Stimulated activated naive CD8-positive, alpha-beta T cell treated with anti-CD3 and anti-CD28 coated beads, Interleukin-15, amount 100 ng/mL, for 72 hours (primary cell): ENCODE measurements around the gene DZIP1.

Source experiments
- ATAC-seq: fragments of 150-1000 bp; cut with Tn5 transposase; 2 replicates; pipeline ENCODE4 v1.10.0; 2021; ENCODE audit warnings: mild to moderate bottlenecking, moderate library complexity
- DNase-seq, 2 donors: peaks; one replicate each; pipeline ENCODE4 v3.0.0; 2021 to 2022
- H3K27ac Mint-ChIP-seq, 2 donors: one replicate each; pipeline ENCODE4 v1.8.0; 2022; ENCODE audit warnings: mild to moderate bottlenecking in 2 of 2, mixed read lengths in 2 of 2, moderate library complexity in 2 of 2
- H3K27me3 Mint-ChIP-seq: one replicate; pipeline ENCODE4 v1.8.0; 2022; ENCODE audit warnings: mixed read lengths
- H3K4me1 Mint-ChIP-seq: one replicate; pipeline ENCODE4 v1.8.0; 2022; ENCODE audit warnings: mild to moderate bottlenecking, mixed read lengths
- H3K4me3 Mint-ChIP-seq, 2 donors: one replicate each; pipeline ENCODE4 v1.8.0; 2022; ENCODE audit warnings: mild to moderate bottlenecking in 2 of 2, mixed read lengths in 2 of 2, moderate library complexity in 1 of 2
- H3K9me3 Mint-ChIP-seq, 2 donors: one replicate each; pipeline ENCODE4 v1.8.0; 2022; ENCODE audit warnings: mixed read lengths in 2 of 2

DZIP1 gene

DNA sequence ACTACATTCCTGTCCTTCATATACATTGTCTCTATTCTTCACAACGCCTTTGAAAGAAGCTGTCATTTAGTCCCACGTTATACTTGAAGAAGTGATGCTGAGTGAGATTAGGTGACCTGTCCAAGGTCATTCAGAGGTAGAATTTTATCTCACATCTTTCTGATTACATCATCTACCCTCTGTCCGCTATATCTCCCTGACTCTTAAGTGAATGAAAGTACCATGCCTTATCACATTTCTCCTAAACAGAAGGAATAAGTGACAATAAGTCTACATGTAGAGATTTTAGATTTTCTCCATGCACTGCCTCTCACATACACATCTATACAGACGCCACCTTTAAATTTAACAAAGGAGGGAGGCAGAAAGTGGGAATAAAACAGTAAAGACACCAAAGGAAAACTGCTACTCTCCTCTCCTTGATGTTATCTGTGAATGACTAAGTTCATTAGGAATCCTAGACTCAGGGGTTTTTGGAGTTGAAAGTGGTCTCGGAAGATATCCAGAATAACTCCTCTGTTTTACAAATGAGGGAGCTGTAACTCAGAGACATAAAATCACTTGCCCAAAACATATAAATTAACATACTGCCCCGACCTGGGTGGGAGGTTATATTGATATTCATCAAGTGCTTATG, 96.9 kb downstream of the DZIP1 start:
- Mint-ChIP-seq H3K4me1 (peaks cover under 1% of the 10 kb centered on the region), H3K4me3 (no peak overlapping the region), H3K9me3 (no peaks in the 10 kb centered on the region), H3K27ac (no peak overlapping the region), H3K27me3 (peaks cover 47% of the 10 kb centered on the region)
- ATAC-seq (no peak), DNase-seq (no peak)

DNA sequence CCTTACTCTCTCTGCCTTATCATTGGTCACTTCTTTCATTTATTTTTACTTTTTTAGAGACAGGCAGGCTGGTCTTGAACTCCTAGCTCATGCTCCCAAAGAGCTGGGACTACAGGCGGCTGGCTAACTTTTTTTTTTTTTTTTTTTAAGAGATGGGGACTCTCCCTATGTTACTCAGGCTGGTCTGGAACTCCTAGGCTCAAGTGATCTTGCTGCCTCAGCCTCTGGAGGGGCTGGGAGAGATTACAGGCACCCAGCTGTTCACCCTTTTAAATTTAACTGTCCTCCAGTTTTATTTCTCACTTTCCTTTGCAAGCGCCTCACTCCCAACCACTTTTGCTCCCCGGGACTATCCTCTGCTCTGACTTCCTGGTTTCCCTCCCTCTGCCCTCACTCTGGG, 97.6 kb downstream of the DZIP1 start:
- Mint-ChIP-seq H3K4me1 (no peaks in the 10 kb centered on the region), H3K4me3 (no peak overlapping the region), H3K27ac (no peak overlapping the region), H3K27me3 (peaks cover 43% of the 10 kb centered on the region), H3K9me3 (no peaks in the 10 kb centered on the region)
- DNase-seq (no peak), ATAC-seq (no peak)

DNA sequence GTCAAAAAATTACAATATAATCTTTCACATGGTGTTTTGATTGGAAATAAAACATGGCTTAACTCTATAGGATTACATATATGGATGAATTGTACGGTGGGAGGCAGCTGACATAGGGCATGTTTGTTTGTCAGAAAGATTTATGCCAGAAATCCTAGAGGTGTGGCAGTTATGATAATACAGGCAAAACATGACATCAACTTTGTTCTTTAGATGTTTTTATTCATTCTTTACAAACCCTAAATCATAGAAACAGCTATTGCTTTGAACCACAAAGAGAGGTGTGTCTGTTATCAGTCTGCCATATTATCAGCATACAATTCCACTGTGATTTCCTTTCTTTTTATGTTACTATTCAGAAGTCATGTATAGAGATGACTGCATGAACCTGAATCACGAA, 100.2 kb downstream of the DZIP1 start:
- DNase-seq = no peak
- Mint-ChIP-seq H3K27me3 (peaks cover 26% of the 10 kb centered on the region), H3K4me3 (no peak overlapping the region), H3K27ac (no peak overlapping the region), H3K4me1 (no peaks in the 10 kb centered on the region), H3K9me3 (no peaks in the 10 kb centered on the region)
- ATAC-seq = no peak

- peaks cover 26% of the 10 kb centered on the region for H3K27me3 Mint-ChIP-seq
- no peak overlapping the region for H3K4me3 Mint-ChIP-seq
- H3K27ac Mint-ChIP-seq = no peak overlapping the region
- DNase-seq (no peak), ATAC-seq (no peak)
- H3K4me1 Mint-ChIP-seq = no peaks in the 10 kb centered on the region
- no peaks in the 10 kb centered on the region for H3K9me3 Mint-ChIP-seq
These were observed 102.5 kb downstream of the DZIP1 start for GRCh38 chr13:95541911-95542474.

GRCh38 chr13:95541308-95541707, 103.2 kb downstream of the DZIP1 start:
- DNase-seq (no peak), ATAC-seq (no peak)
- Mint-ChIP-seq H3K9me3 (no peaks in the 10 kb centered on the region), H3K27me3 (peaks cover 26% of the 10 kb centered on the region), H3K27ac (no peak overlapping the region), H3K4me1 (no peaks in the 10 kb centered on the region), H3K4me3 (no peak overlapping the region)

DNA sequence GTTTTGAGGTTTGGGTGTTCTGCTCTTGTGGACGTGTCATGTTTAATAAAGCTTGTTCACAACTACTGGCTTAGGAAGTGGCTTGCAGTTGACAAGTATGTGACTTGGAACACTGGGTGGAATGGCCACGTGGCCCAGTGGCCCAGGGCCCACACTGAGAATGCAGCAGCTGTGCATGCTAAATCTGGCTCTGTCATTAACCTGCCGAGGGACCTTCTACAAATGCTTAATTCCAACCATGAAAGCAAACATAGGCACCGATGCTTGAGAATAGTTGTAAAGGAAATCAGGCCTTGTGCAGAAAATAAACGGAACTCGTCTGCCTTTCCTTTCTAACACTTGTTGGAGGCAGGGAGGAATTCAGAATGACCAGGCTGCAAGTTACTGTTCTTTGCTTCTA, 103.6 kb downstream of the DZIP1 start:
- H3K4me3 Mint-ChIP-seq = no peak overlapping the region
- no peak overlapping the region for H3K27ac Mint-ChIP-seq
- no peaks in the 10 kb centered on the region for H3K4me1 Mint-ChIP-seq
- H3K27me3 Mint-ChIP-seq = peaks cover 30% of the 10 kb centered on the region
- DNase-seq (no peak), ATAC-seq (no peak)
- no peaks in the 10 kb centered on the region for H3K9me3 Mint-ChIP-seq

- Mint-ChIP-seq H3K27ac (no peak overlapping the region), H3K27me3 (peaks cover 41% of the 10 kb centered on the region), H3K4me3 (no peak overlapping the region), H3K4me1 (peaks cover 6% of the 10 kb centered on the region), H3K9me3 (no peaks in the 10 kb centered on the region)
- DNase-seq (no peak), ATAC-seq (no peak)
These were observed 107.8 kb downstream of the DZIP1 start for GRCh38 chr13:95536632-95537241.

- ATAC-seq (peak; percentile 35), DNase-seq (no peak)
- no peak overlapping the region for H3K27ac Mint-ChIP-seq
- peaks cover 37% of the 10 kb centered on the region for H3K27me3 Mint-ChIP-seq
- H3K9me3 Mint-ChIP-seq = no peaks in the 10 kb centered on the region
- H3K4me3 Mint-ChIP-seq = no peak overlapping the region
- peaks cover 6% of the 10 kb centered on the region for H3K4me1 Mint-ChIP-seq
These were observed 109.3 kb downstream of the DZIP1 start for GRCh38 chr13:95535243-95535642.

DNA sequence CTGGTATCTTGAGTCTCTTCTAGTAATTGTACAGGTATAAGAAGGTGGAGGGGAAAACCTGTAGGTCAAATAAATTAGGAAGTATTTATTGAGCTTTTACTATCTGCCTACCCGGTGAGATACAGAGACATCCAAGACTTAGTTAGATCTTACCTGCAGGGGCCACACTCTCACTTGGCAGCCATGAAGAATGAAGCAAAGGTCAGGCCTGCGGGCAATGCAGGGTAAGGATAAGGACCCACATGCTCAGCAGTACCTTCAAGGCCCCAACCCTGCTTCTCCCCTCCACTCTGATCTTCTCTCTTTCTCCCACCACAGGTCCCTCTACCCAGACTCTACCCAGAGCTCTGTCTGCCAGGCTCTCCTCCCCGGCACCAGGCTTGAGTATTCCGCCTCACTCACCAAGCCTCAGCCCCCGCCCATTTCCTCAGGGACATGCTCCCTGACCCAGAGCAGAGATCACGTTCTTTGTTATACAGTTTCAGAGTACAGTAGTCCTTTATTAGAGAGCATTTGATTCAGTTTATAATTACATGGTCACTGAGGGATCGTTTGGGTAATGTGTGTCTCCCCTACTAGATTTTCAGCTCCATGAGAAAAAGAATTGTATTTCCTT, 110.9 kb downstream of the DZIP1 start:
- H3K27me3 Mint-ChIP-seq = peaks cover 37% of the 10 kb centered on the region
- H3K4me1 Mint-ChIP-seq = peaks cover 6% of the 10 kb centered on the region
- H3K9me3 Mint-ChIP-seq = peaks cover 2% of the 10 kb centered on the region in 2 donors
- ATAC-seq (no peak), DNase-seq (no peak)
- H3K27ac Mint-ChIP-seq = no peak overlapping the region
- no peak overlapping the region for H3K4me3 Mint-ChIP-seq

DNA sequence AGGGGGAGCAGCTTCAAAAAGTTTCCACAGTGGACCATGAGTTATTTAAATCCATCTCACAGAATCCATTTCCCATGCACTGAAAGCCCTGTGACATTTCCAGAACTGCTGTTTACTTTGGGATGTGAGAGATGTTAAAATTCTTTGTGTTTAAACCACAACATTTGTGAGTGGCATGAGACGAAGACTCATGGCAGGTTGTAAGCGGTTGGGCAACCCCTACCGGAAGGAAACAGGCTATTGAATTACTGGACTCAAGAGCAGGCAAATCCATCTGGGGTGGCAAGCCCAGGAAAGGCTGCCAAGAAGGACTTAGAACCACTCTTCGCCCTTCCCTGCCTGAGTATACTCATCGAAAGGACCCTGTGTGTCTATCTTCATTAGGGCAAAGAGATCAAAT, 114.3 kb downstream of the DZIP1 start:
- H3K4me1 Mint-ChIP-seq = peaks cover 4% of the 10 kb centered on the region
- no peak overlapping the region for H3K4me3 Mint-ChIP-seq
- DNase-seq (no peak), ATAC-seq (no peak)
- no peak overlapping the region for H3K27ac Mint-ChIP-seq
- peaks cover 11 to 12% of the 10 kb centered on the region in 2 donors for H3K9me3 Mint-ChIP-seq
- peaks cover 26% of the 10 kb centered on the region for H3K27me3 Mint-ChIP-seq
